GM11168 (cell line): ENCODE measurements around the gene LDLRAD4.

ENCODE experiments used
- in situ Hi-C: fragments of 300-500 bp; cut with MboI; formaldehyde crosslinking; loops from one replicate; pipeline ENCODE4 v1.12.0; 2022; ENCODE audit warnings: low sequenced_read_pairs; ENCODE audit not compliant: unreplicated experiment

The LDLRAD4 gene

DNA sequence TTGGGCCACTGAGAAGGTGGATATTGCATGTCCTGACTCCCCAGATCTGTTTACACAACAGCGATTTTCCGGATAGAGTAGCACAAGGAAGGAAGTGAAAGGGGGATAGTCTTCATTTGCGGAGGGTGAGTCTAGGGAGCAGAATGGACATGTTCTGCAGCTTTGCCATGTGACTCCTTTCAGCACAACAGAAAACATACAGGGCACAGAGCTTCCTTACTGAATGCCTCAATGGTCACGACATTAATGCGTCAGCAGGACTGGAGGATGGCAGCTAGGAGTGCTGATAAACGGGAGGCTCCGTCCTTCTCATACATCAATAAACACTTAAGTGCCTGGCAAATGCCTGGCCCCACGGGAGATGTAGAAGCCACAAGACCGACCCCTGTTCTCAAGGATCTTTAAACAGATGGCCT is 344.8 kb downstream of the LDLRAD4 start:
- in situ Hi-C loops, result loop anchor here (10.0 kb wide), 1 partner anchor 1031 kb away; no protein-coding TSS in a partner anchor

DNA sequence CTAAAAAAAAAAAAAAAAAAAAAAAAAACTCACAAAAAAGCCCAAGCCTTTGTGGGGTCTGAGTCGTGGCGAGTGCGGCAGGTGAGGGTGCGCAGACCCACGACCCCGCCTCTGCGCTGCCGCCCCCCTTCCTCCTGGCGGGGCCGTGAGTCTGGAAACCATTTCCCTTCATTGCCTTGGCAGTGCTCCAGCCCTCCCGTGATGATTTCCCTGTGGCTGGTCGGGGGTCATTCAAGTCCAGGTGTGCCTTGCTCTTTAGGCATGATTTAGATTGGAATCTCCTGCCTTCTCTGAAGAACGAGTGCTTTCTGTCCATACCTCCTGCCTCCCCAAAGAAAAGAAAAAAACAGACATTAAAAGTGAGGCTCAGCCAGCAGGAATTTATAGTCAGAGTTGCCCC is 346.0 kb downstream of the LDLRAD4 start:
- in situ Hi-C loops, result loop anchor here (10.0 kb wide), 1 partner anchor 1030 kb away; no protein-coding TSS in a partner anchor

DNA sequence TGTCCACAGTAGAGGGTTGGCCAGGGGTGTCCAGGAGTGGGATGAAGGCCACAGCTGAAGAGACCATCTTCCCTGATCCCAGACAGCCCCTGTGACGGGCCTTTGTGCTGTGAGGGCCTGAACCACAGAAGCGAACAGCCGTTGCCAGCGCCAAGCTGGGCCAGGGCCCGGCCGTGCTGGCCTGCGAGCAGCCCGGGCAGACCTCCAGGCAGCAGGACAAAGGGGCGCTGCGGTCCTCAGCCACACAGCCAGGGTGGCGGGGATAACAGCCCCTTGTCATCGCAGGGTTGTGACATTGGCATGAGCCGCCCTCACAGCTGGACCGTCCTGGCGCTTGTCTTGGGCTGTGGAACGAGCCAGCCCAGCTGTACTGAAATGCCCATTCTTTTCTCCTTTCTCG is 346.7 kb downstream of the LDLRAD4 start:
- in situ Hi-C loops, result loop anchor here (10.0 kb wide), 1 partner anchor 1030 kb away; no protein-coding TSS in a partner anchor

DNA sequence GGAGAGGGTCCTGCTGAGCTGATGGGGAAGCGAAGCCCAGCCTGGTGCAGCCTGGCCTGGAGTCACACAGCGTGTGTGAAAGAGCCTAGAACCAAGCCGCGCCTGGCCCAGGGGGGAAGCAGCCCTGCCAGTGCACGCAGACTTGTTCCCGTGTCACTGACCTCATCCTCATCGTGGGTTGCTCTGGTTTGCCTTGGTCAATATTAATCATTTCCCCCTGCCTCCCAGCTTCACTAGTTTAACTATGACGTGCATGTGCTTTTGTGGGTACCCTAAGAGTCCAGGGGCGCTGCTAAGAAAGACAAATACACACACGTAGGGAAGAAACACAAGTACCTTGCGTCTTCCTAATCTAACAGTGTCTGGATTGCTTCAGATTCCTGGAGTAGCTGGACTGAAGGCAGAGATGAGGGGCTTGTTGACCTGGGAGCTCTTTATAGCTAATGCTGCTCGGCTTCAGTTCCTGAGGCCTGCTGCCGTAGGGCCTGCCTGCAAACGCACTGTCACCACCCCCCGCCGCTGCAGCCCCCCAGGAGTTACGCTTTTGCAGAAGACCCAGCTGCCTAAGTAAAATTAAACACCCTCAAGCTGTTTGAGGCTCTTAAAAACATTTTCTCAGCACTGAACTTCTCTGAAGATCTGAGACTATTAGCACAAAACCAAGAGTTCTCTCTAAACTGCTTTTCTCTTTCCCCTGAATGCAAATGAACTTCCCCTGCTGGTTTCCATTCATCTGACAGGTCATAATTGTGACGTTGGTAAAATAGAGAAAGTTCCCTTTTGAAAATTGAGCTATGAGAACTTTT is 348.6 kb downstream of the LDLRAD4 start:
- in situ Hi-C loops, result loop anchor here (10.0 kb wide), 1 partner anchor 1028 kb away; no protein-coding TSS in a partner anchor

DNA sequence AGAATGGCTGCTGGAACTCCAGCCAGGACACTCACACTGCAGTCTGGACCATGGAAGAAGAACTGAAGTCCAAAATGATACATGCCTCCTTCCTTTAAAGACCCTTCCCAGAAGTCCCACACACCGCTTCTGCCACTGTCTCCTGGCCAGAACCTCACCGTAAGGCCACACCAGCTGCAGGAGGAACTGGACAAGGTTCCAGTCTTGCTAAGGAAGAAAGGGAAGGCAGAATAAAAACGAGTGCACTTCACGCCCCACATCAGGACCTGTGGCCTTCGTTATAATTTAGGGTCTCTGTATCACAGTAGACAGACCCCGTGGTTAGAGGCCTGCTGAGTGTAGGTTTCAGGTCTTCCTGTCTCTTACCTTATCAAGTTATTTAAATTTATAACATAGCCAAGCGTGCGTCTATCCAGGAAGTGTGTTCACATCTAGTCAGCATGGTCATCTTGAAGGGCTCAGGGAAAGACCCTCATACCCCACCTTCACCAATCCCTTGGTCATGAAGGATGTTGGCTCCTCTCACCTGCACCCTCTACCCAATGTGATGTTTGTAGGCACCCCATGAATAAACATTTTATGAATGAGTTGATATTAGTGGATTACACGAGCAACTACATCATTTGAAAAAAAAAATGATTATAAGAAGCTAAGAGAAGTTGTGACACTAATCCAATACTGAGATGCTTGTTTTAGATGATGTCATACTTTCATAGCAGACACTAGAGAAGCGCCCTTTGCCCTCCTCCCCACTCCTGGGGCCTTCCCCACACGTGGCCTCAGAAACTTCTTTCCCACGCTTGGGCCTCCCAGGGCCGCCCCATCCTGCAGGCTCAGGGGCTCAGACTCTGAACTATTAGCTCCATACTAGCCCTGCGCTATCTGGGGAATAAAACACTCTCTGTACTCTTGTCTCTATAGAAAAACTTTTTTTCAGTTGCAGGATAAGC is 350.2 kb downstream of the LDLRAD4 start:
- in situ Hi-C loops, result loop anchor here (10.0 kb wide), 1 partner anchor 1026 kb away; no protein-coding TSS in a partner anchor

DNA sequence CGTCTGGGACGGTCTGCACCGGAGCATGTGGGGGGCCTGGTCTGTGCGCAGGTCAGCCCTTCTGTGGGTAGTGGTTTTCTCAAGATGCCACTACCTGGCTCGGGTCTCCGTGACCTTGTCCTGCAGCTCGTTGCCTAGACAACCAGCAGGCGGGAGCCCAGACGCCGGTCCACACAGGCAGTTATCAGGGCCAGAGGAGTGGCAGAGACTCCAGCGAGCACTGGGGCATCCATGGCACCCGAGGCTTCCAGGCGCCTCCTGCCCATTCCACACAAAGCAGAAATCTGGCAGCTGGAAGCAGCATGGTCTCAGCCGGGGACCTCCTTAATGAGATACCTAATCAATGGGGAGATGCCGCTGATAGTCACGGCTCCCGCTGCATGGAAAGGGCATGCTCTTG is 351.7 kb downstream of the LDLRAD4 start:
- in situ Hi-C loops, result no loop called here

DNA sequence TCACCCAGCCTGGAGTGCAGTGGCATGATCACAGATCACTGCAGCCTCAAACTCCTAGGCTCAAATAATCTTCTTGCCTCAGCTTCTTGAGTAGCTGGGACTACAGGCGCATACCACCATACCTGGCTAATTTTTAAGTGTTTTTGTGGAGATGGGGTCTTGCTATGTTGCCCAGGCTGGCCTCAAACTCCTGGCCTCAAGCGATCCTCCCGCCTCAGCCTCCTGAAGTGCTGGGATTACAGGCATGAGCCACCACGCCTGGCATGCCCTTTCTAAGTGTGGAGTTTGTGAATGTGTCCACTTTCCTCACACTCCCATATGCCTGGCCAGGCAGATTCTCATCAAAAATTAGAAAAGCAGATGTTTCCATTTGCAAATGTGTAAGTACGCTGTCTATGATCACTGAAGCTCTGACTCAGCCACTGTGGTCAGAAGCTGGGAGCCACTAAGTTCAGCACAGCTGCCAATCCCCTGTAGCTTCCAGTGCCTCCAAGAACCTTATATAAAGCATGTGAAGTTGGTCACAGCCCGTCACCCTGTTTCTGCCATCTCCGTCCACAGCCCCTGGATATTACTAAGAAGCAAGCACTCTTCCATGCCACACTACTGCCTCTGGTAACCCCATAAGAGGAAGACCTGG is 352.4 kb downstream of the LDLRAD4 start:
- in situ Hi-C loops, result no loop called here

DNA sequence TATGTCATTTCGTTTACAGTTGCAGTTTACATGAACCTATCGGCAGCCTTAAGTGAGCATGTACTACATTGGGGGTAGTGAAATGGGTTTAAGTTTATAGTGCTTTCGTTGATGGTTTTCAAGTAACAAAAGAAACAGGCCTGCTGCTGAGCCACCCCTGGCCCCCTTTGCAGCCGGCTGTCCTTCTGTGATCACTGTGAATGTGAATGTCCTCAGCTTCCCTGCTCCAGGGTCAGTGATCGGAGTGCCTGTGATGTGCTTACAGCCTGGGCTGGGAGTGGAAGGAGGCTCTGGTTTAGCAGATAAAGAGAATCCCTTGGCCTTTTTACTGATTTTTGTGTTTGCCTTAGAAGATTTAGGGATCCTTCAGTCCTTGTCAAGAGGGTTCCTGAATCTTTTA is 353.6 kb downstream of the LDLRAD4 start:
- in situ Hi-C loops, result no loop called here

DNA sequence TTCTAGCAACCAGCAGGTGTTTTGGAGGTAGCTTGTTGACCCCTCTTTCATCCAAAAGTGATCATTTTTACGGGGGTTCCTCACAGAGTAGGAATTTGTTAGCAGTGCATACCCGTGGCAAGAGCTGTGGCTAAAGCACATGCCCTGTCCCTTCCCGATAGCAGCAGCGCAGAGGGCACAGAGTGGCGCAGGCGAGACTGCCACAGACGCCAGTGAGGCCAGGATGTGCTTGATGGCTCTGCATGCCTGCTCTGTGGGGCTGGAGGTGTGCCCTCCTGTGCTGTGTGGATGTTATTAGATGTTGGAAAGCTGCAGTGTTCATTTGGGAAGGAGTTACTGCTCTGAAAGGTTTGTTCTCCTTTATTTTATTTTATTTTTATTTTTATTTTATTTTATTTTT is 354.2 kb downstream of the LDLRAD4 start:
- in situ Hi-C loops, result no loop called here

DNA sequence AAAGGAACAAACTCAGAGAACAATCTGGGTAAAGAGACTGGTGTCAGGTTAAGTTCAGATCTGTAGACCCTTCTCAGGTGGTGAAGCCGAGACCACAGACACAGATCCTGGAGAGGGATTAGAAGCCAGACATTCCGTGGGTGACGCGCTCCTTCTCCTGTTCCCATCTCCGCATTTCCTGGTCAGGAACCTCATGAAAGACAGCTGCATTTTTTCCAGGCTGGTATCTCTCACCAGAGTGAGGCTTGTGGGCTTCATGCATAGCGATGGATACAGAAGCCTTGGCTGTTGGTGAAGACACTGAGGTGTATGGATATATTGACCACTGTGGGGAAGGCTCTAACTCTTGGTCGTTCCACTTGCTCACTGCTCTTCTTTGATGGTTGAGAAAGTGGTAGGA is 355.2 kb downstream of the LDLRAD4 start:
- in situ Hi-C loops, result no loop called here

DNA sequence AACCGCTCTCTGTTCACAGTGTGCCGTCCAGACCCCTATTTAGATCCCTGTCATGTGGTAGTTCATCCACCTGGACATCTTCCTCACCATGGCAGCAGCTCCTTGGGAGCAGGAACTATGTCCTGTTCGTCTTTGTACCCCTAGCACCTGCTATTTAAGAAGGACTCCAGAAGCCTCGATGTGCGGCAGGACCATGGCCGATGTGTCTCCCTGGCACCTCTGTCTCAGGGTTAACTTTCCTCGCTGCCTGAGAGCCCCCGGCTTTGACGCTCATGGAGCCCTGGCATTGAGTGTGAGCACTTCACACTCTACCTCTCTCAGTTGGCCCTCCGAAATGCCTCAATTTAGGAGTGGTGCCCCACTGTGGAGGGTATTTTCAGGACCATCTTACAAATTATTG is 355.8 kb downstream of the LDLRAD4 start:
- in situ Hi-C loops, result no loop called here

DNA sequence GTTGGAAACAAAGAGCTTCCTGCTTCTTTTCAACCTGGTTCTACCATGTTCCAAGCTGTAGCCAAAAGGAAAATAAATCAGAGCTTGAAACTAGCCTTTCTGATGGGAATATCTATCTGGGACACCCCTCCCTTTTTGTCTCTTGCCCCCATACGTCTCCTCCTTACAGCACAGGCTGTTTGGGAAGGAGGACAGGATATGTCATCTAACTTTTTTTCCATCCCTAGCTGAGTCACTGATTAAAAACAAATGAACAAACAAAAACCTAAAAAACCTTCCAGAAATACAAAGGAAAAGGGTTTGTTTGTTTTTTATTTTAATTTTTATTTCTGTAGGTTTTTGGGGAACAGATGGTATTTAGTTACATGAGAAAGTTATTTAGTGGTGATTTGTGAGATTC is 356.2 kb downstream of the LDLRAD4 start:
- in situ Hi-C loops, result loop anchor here (5.0 kb wide), 1 partner anchor 38 kb away; no protein-coding TSS in a partner anchor

DNA sequence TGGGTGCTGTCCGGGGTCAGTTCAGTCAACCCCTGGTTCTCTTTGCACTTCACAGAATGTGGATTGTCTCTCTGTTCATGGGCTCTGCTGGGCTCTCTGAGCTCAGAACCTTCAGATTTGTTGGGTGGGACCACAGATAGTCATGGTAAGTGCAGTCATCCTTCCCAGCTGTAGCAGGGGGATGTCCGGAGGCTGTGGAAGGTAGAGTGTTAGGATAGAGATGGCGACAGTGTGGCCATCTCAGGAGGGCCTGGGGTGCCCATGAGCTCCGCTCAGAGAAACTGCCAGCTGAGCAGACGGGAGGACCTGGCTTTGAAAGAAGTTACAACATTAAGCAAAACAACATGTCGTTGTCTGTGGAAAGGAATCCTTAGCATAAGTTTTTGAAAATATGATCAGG is 358.0 kb downstream of the LDLRAD4 start:
- in situ Hi-C loops, result loop anchor here (5.0 kb wide), 1 partner anchor 36 kb away; no protein-coding TSS in a partner anchor

DNA sequence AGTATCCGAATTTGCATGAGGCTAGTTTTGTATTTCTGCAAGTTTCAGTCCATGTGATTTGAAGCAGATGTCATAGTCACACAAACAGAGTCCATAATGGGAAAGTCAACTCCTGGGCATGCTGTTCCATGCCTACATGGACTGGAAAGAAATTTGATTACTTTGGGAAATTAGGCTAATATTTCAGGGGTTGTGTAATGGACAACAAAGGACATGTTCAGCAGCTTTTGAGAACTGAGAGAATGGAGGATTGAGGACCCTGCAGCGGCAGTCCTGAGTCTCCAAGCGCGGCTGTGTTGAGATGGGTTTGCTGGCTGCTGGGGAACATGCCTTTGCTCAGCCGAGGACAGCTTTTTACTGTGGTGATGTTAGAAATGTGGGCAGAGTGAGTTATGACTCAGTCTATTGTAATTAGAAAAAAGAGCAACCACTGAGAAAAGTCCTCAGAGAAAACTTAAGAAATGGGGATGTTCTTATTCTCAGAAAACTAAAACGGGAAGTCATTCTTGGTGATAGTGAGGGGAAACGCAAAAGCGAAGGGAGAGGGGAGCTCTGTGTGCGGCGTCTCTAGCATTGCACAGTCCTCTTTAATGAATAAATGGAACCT is 358.6 kb downstream of the LDLRAD4 start:
- in situ Hi-C loops, result loop anchor here (5.0 kb wide), 1 partner anchor 35 kb away; no protein-coding TSS in a partner anchor

DNA sequence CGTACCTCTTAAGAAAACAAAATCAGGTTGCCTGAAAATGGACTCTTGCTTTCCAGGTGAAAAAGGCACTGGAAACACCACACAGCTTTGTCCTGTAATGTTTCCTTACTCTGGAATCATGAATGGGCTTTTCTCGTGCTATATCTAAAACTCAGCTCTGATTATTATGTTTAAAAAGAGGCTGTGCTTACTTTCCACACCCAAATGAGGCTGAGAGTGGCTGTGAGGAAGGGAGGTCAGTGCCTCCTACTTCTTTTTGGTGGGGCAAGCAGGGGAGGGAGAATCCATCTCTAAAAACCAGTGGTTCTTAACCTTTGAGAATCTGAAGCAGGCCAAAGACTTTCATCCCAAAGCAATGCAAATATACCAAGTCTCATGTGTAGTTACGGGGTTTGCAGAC is 359.2 kb downstream of the LDLRAD4 start:
- in situ Hi-C loops, result loop anchor here (5.0 kb wide), 1 partner anchor 35 kb away; no protein-coding TSS in a partner anchor

DNA sequence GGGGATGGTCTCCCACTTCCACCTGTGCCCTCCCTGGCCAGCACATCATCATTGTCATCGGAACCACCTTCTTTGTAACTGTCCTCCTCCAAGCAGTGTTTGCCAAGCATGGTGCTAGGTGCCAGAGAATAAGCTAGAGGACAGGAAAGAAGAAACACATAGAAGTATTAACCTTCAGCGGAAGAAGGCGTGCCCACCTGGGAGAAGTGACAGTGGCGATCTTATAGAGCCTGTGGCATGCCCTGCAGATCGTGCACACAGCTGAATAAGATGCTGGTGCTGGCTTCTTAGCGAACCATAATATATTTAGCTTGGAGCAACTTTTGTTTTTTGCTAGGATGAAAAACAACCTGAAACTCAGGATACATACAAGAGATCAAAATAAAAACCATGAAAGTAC is 359.8 kb downstream of the LDLRAD4 start:
- in situ Hi-C loops, result loop anchor here (5.0 kb wide), 1 partner anchor 34 kb away; no protein-coding TSS in a partner anchor

DNA sequence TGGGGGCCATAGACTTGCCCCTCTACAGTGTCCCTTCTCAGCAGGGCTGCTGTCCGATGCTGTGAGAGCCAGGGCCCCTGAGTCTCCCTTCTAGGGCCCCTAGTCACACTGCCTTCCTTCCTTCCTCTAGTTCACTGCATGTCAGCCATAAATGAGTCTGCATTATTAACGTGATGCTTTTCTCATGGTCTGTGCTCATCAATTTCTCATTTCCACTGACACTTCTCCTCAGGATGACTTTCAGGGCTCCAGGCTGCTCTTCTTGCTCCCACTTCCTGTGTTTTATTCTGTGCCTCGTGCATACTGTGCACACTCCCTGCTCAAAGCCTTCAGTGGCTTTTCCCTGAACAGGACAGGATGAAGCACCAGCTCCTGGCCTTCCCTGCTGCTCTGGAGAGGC is 361.3 kb downstream of the LDLRAD4 start:
- in situ Hi-C loops, result loop anchor here (5.0 kb wide), 1 partner anchor 32 kb away; no protein-coding TSS in a partner anchor

DNA sequence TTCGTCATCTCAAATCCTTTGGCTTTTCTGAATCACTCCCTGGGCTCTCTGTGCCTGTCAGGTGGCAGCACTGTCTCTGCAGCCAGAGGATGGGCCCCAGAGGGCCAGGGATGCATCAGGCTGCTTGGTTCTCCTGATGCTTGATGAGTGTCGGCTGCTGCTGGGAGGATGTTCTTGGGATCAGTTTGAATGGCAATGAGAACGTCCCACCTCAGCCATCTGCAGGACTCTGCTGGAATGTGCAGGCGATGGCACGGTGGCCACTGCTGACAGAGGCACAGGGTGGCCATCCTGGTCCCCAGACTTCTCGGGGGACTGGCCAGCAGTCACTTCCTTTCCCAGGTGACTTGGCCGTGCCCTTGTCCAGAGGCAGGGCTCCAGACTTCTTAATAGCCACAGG is 361.8 kb downstream of the LDLRAD4 start:
- in situ Hi-C loops, result no loop called here

DNA sequence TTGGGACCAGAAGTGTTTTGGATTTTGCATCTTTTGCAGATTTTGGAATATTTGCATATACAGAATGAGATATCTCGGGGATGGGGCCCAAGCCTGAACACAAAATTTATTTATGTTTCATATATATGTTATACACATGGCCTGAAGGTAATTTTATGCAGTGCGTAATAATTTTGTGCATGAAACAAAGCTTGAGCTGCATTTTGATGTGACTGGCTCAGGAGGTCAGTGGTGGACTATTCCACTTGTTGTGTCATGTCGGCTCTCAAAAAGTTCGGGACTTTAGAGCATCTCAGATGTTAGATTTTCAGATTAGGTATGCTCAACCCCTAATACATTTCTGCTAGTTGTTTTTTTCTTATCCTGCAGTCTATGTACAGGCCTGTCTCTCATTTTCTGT is 362.4 kb downstream of the LDLRAD4 start:
- in situ Hi-C loops, result no loop called here
